Activated CD4-positive, alpha-beta T cell treated with anti-CD3 and anti-CD28 coated beads for 48 hours (primary cell): Measurements from ENCODE around the gene ELMO3.

Experiments used
- DNase-seq: peaks from one replicate; pipeline ENCODE4 v3.0.0-alpha.2; 2020

Gene ELMO3

DNA sequence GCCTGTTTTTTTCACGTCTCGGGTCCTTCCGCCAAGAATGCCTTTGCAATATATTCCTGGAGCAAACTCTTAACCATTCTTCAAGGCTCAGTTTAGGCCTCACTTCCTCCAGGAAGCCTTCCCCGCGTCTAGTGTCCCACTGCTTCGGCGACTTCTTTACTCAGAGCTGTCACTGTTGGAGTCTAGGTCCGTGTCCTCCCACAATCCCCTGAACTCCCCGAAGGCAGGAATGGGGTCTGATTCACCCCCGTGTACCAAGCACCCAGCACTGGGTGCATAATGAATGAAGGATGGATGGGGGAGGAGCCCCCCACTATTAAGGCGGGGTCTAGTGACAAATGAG, 15.7 kb upstream of the ELMO3 start:
- no peak for DNase-seq

DNA sequence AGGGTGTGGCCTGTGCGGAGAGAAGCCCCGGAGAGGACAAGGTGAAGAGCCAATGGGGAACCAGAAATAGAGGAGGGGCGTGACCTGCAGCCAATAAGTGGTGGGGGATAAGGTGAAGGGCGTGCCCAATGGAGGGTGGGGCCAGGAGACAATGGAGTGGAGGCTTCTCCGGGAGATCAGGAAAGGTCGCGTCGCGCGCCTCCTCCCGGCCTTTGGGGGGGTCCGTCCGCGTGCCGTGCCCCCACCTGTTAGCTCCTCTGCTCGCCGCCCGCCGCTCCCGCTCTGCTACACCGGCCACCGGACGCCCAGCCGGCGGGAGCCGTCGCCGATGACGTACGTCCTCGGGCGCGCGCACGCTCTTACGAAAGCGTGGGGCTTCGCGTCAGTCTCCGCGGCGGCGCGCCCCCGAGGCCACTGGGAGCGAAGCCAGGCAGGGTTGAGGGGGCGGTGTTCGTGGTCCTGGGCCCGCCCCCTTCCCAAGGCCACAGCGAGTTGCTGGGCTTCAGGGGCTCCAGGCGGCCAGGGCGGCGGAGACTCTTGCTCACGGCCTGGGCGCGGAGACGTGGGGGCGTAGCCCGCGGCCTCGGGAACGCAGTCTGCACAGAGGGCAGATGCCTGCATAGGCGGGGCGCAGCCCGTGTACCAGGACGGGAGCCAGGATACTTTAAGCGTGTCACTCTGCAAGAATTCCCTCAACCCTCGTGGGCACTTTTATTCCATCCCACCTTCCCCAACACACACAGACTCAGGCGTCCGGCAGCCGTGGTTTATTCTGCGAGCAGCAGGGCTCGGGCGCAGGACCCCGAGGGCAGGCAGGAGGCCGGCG, 15.1 kb upstream of the ELMO3 start, which contains the start of gene MATCAP1:
Gene MATCAP1, minus strand, starts transcription at position 337 of the 826 bp plus-strand sequence. CDS start 3,353 bp downstream, outside the sequence.
- peak; percentile 95 for DNase-seq

DNA sequence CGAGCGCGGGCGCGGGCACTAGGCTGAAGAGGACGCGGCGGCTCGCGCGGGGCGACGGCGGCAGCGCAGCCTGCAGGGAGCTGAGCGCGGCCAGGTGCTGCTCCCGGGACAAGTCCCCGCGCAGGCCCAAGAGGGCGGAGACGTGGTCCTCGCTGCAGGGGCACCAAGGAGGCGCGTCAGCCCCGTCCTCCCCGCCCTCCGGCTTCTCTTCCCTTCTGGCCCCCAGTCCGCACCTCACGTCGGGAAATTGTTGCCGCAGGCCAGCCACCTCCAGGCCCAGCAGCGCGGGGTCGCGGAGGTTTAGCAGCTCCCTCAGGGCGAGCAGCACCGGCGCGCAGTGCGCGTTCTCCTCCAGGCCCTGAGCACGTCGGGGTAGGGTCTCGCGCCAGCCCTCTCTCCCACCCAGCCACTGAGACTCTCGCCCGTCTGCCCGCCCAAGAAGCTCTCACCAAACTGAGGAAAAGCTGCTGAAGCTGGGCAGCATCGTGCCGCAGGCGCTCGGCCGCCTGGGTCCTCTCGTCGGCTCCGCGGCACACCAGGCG, 14.4 kb upstream of the ELMO3 start:
- DNase-seq, result no peak

DNA sequence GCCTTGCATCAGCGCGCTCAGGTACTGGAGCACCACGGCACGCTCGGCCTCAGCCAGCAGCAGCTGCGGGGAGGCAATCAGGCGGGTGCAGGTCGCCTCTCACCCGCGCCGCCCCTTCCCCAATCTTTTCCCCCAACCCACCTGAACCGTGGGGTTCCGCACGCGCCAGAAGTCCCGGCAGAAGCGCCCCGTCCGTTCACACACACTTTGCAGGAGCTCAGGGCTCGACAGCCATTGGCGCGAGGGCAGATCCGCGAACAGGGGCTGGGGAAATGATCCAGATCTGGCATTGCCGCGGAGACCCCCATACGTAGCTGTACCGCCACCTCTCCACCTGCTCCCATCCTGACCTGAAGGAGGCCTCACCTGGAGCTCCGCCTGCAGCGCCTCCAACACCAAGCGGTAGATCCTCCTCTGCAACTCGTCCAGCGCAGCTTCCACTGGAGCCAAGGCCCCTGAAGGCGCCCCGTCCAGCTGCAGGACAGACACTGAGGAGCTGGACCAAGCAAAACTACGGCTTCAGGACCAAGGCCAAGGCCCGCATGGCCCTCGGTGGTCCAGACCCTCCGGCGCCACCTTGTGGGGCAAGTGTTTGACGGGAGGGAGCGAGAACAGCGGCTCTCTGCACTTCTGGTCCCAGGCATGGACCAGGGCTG, 13.8 kb upstream of the ELMO3 start:
- peak; percentile 92 for DNase-seq

DNA sequence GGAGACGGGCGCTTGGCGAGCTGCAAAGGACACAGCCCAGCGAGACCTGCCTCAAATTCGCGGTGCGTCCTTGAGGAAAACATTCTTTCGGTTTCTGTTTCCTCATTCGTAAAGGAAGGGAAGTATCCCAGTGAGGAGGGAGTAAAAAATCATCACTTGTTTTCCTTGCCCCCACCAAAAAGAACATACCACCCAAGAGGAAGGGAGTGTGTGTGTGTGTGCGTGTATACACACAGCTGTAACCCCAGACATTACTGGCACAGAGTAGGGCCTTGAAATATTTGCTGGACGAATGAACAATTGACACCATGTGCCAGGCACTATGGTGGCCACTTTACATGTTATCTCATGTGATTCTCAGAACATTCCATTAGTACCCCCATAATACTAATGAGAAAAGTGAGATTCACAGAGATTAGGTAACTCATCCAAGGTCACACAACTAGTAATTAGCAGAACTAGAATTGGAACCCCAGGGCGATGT, 13.2 kb upstream of the ELMO3 start:
- DNase-seq, result no peak

- no peak for DNase-seq
Observed at GRCh38 chr16:67186550-67186950, 12.4 kb upstream of the ELMO3 start.

DNA sequence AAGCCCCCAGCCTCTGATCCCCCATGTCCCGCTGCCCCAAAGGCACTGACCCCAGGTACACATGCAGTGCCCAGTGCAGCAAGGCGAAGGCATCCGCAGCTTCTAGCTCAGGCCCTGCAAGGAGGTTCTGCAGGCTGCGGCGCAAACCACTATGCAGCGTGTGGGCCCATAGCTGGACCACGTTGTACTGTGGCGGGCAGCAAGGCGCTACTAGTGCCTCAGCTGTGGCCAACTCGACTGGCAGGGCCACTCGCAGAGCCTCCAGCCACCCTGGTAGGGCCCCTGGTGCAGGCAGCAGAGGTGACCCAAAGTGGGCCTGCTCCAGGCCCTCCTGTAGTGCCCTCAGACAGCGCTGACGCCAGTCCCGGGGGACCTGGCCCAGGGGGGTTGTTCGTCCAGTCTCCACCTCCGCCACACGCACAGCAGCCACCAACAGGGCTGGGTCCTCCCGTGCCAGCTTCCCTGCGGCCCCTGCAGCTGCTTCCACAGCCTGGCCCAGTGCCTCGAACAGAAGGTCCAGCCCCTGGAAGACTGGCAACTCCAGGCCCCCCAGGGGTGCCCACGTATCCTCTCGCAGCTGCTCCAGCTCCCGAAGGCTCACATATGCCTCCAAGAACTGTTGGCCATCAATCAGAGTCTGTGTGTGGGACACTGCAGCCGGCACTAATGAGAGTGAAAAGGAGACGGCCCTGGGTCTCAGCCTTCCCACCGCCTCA, 11.6 kb upstream of the ELMO3 start:
- no peak for DNase-seq

GRCh38 chr16:67188323-67188722, 10.6 kb upstream of the ELMO3 start:
- DNase-seq, result no peak

DNA sequence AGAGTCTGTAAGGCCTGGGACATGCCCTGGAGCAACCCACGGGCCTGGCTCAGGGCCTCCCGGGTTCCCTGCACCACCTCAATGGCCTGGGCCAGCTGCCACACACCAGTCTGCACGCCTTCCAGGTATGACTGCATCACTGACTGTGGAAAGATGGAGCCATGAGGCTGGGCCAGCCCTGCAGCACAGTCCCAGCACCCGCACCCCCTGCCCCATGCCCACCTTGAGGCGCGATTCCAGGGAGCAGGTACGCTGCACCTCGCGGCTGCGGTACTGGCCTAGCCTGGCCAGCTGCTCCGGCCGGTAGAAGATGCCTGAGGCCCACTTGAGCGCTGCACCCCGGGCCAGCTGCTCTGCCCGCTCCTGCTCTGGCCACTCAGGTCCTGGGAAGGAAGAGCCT, 10.1 kb upstream of the ELMO3 start:
- DNase-seq, result no peak

DNA sequence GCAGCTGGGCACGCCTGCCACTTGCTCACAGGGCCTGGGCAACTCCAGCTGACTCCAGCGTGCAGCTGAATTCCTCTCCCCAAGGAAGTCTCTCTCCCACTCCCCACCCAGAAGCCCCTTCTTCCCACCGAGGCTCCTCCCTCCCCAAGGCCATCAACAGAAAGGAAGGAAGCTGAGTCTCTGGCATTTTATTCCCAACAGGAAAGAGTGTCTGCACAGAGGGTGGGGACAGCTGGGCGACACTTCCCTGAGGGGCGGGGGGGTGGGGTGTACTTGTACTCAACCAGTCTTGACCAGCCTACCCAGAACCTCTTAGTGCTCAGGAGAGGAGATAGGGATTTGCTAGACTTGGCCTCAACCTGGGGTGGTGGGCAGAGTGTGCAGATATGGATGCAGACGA, 8.9 kb upstream of the ELMO3 start, which contains the start of gene EXOC3L1:
Gene EXOC3L1, minus strand, starts transcription at position 96 of the 400 bp plus-strand sequence. CDS start 460 bp downstream, outside the sequence.
- DNase-seq, result no peak

DNA sequence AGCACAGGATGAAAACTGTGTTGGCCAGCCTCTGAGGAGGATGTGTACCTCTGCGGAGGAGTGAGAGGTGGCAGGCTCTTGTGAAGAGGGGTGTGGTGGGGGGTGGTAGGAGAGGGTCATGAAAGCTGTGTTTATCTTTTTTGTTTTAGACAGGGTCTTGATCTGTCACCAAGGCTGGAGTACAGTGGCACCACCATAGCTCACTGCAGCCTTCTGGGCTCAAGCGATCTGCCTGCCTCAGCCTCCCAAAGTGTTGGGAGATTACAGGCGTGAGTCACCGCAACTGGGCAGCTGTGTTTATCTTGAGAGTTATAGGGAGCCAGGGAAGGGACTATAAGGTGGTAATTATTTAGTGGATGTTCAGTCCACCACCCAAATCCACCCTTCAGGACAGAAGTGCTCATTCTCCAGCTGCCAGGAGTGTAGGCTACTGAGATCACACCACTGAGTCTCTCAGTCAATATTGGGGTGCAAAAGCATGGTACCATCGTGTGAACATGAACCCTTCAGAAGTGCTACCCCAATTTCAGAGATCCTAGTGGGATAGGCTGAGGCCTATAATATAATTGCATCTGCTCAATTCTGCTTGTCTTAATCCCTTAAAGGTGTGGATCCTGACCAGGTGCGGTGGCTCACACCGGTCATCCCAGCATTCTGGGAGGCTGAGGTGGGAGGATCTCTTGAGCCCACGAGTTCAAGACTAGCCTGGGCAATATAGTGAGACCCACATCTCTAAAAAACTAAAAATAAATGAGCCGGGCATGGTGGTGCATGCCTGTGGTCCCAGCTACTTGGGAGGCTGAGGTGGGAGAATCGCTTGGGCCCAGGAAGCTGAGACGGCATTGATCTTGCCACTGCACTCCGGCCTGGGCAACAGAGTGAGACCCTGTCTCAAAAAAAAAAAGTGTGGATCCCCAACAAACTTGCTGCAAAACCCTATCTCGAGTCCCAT, 8.2 kb upstream of the ELMO3 start:
- no peak for DNase-seq

DNA sequence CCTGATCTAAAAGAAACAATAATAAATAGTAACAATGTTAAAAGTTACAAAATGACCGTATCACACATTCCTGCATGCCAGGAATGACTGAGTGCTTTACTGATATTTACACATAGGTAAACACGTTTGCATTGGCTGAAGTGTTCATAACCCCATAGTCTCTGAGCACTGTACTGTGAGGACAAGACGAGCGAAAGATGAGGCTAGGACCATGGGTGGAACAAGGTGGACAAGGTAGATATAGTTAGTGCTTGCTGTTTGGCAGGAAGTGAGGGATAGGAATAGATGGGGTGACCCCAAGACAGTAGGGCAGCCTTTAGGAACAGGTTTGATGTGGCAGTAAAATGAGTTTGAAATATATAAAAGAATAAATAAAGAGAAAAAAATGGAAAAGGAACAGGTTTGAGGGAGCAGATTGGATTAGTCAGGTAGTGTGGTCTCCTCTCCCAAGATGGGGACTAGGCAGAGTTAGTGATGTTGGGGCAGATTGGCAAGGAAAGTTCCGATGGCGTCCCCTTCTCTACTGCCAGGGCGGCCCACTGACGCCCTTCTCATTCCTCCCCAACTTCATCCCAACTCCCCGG, 7.4 kb upstream of the ELMO3 start:
- DNase-seq, result no peak

- peak; percentile 93 for DNase-seq
Observed at GRCh38 chr16:67191995-67192681, 6.8 kb upstream of the ELMO3 start, which contains the start of gene E2F4. TSS of gene E2F4 (plus strand) at chr16:67192155. CDS start at chr16:67192228, 73 bp downstream.

DNA sequence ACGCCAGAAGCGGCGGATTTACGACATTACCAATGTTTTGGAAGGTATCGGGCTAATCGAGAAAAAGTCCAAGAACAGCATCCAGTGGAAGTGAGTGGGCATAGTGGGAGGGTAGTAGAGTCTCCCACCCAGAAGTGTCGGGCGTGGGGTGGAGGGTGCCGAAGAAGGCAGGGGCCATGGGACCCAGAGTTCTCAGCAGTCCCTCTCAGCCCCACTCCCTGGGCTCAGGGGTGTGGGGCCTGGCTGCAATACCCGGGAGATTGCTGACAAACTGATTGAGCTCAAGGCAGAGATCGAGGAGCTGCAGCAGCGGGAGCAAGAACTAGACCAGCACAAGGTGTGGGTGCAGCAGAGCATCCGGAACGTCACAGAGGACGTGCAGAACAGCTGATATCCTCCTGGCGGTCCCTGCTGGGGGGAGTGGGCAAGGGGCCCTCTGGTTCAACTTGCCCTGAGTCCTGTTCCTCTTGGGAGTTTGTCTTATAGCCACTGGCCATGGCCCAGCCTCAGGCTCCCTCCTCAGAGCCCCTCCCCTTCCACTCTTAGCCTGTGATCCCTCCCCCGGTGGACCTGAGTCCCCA, 6.1 kb upstream of the ELMO3 start:
- DNase-seq, result no peak

DNA sequence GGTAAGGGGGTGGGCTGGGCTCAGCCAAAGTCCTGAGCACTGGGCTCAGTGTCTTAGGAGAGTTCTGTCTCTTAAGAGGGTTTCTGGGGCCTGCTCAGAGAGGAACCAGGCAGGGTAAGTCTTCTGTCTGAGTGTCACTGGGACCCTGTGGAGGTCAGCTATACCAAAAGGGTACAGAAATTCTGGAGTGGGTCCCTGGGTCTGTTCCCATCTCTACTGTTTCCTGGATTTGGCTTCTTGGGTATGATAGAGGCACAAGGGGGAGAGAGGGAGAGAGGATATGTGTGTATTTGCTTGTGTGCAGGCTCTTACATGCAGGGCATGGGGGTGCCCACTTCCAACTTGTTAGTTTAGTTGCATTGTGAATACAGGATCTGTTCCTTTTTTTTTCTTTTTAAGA, 5.4 kb upstream of the ELMO3 start:
- no peak for DNase-seq

GRCh38 chr16:67194260-67194659, 4.7 kb upstream of the ELMO3 start:
- DNase-seq, result no peak

GRCh38 chr16:67195676-67196075, 3.3 kb upstream of the ELMO3 start:
- DNase-seq, result no peak

GRCh38 chr16:67196881-67197280, 2.0 kb upstream of the ELMO3 start:
- no peak for DNase-seq

GRCh38 chr16:67197704-67198103, 1.2 kb upstream of the ELMO3 start:
- DNase-seq, result no peak

GRCh38 chr16:67198238-67198734, 645 bp upstream of the ELMO3 start:
- peak; percentile 43 for DNase-seq
